Loucy (cell line): ENCODE data around the gene PDE10A.

ENCODE experiments used
- H2AFZ ChIP-seq: fragments of 200-600 bp; sonication (generic); 2 replicates; pipeline ENCODE4 v1.6.0; 2016; ENCODE audit warnings: antibody characterized with exemption, mild to moderate bottlenecking, low read length, moderate library complexity
- H3F3A ChIP-seq: fragments of 200-600 bp; 2 replicates; pipeline ENCODE4 v1.6.0; 2016; ENCODE audit warnings: antibody characterized with exemption, low read depth, mild to moderate bottlenecking
- H3K27me3 ChIP-seq: fragments of 200-600 bp; sonication (generic); 2 replicates; pipeline ENCODE4 v1.6.1; 2014; ENCODE audit warnings: low read length, mild to moderate bottlenecking; ENCODE audit not compliant: insufficient read depth, poor library complexity, severe bottlenecking
- H3K36me3 ChIP-seq: fragments of 200-600 bp; sonication (generic); 2 replicates; pipeline ENCODE4 v1.6.1; 2016; ENCODE audit warnings: low read length; ENCODE audit not compliant: insufficient read depth
- H3K4me1 ChIP-seq: fragments of 200-600 bp; sonication (generic); 2 replicates; pipeline ENCODE4 v1.5.1; 2014; ENCODE audit warnings: low read length, mild to moderate bottlenecking; ENCODE audit not compliant: insufficient read depth, poor library complexity, severe bottlenecking
- H3K4me2 ChIP-seq: fragments of 200-600 bp; sonication (generic); 2 replicates; pipeline ENCODE4 v1.6.0; 2014; ENCODE audit warnings: antibody characterized with exemption, low read length, low read depth, mild to moderate bottlenecking; ENCODE audit not compliant: poor library complexity, severe bottlenecking
- H3K4me3 ChIP-seq: fragments of 200-600 bp; sonication (generic); 2 replicates; pipeline ENCODE4 v1.5.1; 2014; ENCODE audit warnings: low read length, mild to moderate bottlenecking, mixed read lengths; ENCODE audit not compliant: poor library complexity, severe bottlenecking
- H3K79me2 ChIP-seq: fragments of 200-600 bp; sonication (generic); 2 replicates; pipeline ENCODE4 v1.6.1; 2014; ENCODE audit warnings: low read length; ENCODE audit not compliant: insufficient read depth
- H3K9ac ChIP-seq: fragments of 200-600 bp; sonication (generic); 2 replicates; pipeline ENCODE4 v1.6.0; 2014; ENCODE audit warnings: mild to moderate bottlenecking, low read depth, low read length, moderate library complexity; ENCODE audit not compliant: poor library complexity, severe bottlenecking
- H3K9me2 ChIP-seq: fragments of 200-600 bp; sonication (generic); replicated peaks from 2 replicates; pipeline ENCODE4 v1.6.1; 2016; ENCODE audit warnings: low read depth, low read length, mixed read lengths
- H3K9me3 ChIP-seq: fragments of 200-600 bp; sonication (generic); 2 replicates; pipeline ENCODE4 v1.6.1; 2014; ENCODE audit warnings: mild to moderate bottlenecking, antibody characterized with exemption, low read length, low read depth; ENCODE audit not compliant: insufficient read depth
- H4K20me1 ChIP-seq: fragments of 200-600 bp; sonication (generic); 2 replicates; pipeline ENCODE4 v1.6.0; 2014; ENCODE audit warnings: antibody characterized with exemption, low read length, mild to moderate bottlenecking; ENCODE audit not compliant: insufficient read depth, poor library complexity, severe bottlenecking
- EZH2phosphoT487 ChIP-seq: fragments of 200-600 bp; IDR thresholded peaks from 2 replicates; pipeline ENCODE4 v1.6.1; 2018; ENCODE audit warnings: antibody characterized with exemption, mild to moderate bottlenecking, moderate library complexity, borderline replicate concordance
- TF ChIP-seq, protein P1 (sequence below): fragments of 200-600 bp; sonication (generic); conservative IDR thresholded peaks from 2 replicates; pipeline ENCODE4 v1.5.1; 2014; ENCODE audit warnings: mild to moderate bottlenecking, antibody characterized with exemption, low read length

The PDE10A gene

DNA sequence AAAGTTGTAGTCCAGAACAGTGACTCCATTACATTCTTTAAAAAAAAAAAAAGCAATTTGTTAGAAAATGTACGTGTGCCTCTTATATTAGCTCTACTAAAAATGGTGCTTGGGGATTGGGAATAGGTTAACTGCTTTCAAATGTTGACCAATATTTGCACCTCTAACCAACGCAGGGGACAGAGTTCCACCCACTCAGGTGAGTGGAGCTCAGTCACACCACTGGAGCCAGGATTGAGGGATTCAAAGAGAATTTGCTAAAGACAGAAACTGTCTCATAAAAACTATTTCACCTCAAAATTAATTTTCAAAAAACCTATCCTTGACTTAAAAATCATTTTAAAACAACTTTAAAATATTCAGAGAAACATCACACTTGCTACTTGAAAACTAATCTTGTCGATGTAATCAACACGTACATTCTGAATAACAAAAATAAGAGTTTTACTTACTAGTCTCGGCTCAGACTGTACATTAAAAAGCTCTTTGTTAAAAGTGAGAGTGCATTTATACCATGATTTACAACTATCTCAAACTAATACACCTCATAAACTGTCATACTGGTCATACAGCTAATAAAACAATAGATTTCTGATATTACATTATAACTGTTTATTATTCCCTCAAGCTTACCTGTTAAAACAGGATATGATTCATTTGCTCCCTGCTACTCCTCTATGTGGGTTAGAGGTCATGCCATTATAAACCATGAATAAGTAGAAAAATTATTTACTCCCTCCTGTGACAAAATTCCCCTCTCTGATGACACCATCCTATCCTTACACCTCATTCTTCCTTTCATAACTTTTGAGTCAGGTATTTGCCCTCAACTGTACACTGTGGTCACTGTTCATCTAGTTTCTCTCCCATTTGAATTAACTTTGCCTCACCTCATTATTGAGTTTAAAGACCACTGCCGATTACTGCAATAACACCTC, 88.6 kb downstream of the PDE10A start:
- H3K9me2 ChIP-seq: no peaks in the 10 kb centered on the region
- no peaks in the 10 kb centered on the region for H3K4me1 ChIP-seq
- H3K4me2 ChIP-seq: no peak overlapping the region
- H3K9me3 ChIP-seq: no peaks in the 10 kb centered on the region
- TF ChIP-seq EZH2phosphoT487: no peak
- TF ChIP-seq, protein P1, sequence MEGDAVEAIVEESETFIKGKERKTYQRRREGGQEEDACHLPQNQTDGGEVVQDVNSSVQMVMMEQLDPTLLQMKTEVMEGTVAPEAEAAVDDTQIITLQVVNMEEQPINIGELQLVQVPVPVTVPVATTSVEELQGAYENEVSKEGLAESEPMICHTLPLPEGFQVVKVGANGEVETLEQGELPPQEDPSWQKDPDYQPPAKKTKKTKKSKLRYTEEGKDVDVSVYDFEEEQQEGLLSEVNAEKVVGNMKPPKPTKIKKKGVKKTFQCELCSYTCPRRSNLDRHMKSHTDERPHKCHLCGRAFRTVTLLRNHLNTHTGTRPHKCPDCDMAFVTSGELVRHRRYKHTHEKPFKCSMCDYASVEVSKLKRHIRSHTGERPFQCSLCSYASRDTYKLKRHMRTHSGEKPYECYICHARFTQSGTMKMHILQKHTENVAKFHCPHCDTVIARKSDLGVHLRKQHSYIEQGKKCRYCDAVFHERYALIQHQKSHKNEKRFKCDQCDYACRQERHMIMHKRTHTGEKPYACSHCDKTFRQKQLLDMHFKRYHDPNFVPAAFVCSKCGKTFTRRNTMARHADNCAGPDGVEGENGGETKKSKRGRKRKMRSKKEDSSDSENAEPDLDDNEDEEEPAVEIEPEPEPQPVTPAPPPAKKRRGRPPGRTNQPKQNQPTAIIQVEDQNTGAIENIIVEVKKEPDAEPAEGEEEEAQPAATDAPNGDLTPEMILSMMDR: no peak
- H3K79me2 ChIP-seq: no peaks in the 10 kb centered on the region
- H2AFZ ChIP-seq: no peak overlapping the region
- no peaks in the 10 kb centered on the region for H3K27me3 ChIP-seq
- no peaks in the 10 kb centered on the region for H3K36me3 ChIP-seq
- H3F3A ChIP-seq: no peaks in the 10 kb centered on the region
- no peaks in the 10 kb centered on the region for H4K20me1 ChIP-seq
- no peak overlapping the region for H3K4me3 ChIP-seq
- no peak overlapping the region for H3K9ac ChIP-seq

DNA sequence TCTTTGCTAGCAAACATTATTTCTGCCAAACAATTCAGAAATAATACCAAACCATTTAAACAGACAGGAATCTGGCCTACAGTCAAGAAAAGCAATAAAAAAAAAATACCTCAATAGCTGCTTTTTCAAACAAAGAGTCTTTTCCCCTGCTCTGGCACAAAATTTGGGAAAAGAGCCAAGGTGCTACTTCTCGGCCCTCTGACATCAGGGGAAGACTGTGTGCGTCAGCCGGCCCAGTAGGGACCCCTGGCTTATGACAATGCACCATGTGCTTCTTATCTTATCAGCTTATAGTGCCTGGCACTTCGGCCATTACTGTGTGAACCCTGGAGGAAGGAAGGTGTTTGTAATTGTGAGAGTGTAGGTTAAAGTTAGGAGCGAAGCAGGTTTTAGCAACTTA, 89.4 kb downstream of the PDE10A start:
- H3K27me3 ChIP-seq: no peaks in the 10 kb centered on the region
- H3K9me3 ChIP-seq: no peaks in the 10 kb centered on the region
- TF ChIP-seq, protein P1: no peak
- TF ChIP-seq EZH2phosphoT487: no peak
- no peaks in the 10 kb centered on the region for H3F3A ChIP-seq
- H3K36me3 ChIP-seq: no peaks in the 10 kb centered on the region
- no peak overlapping the region for H3K9ac ChIP-seq
- H3K79me2 ChIP-seq: no peaks in the 10 kb centered on the region
- H3K9me2 ChIP-seq: no peaks in the 10 kb centered on the region
- H3K4me1 ChIP-seq: no peaks in the 10 kb centered on the region
- no peak overlapping the region for H2AFZ ChIP-seq
- no peak overlapping the region for H3K4me2 ChIP-seq
- no peak overlapping the region for H3K4me3 ChIP-seq
- no peaks in the 10 kb centered on the region for H4K20me1 ChIP-seq

DNA sequence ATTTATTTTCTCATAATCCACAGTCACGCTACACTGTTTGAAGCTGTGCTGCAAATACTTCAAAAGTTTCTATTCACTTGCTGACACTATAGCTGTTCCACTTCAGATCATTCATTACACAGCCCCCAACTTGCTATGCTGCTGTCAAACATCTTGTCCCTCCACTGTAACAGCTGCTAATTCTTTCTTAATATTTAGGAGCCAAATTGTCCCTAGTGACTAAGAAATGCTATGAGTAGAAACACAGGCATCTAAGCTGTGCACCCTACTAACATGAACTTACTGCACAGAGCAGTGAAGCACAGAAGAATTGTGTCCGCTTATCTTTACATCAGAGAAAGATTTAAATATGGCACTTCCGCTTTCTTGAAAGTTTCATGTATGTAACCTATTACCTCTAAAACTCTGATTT, 91.3 kb downstream of the PDE10A start:
- Histone ChIP-seq H3K4me1 (no peaks in the 10 kb centered on the region), H3K9me3 (no peaks in the 10 kb centered on the region), H3K36me3 (no peaks in the 10 kb centered on the region), H3K9me2 (no peaks in the 10 kb centered on the region), H3K4me3 (no peak overlapping the region), H4K20me1 (no peaks in the 10 kb centered on the region), H3F3A (no peaks in the 10 kb centered on the region), H3K27me3 (no peaks in the 10 kb centered on the region), H2AFZ (no peak overlapping the region), H3K4me2 (no peak overlapping the region), H3K9ac (no peak overlapping the region), H3K79me2 (no peaks in the 10 kb centered on the region)
- TF ChIP-seq EZH2phosphoT487: no peak
- TF ChIP-seq, protein P1: no peak
